ENCODE results near the gene LRRC36. TPM values are rescaled to one million over a fixed set of nuclear protein-coding genes. Genes with fewer than 3 reads are reported as not detected.

LRRC36 gene
- total and polyA plus RNA-seq, 10 donors, result 0.46 to 2.3 (median 0.74) TPM; not detected in 3

GRCh38 chr16:67429053-67429798, 102.6 kb downstream of the LRRC36 start:
- Histone ChIP-seq H3K27me3 (replicated peaks in 1 of 7) (peaks cover 0 to 62% (median 16%) of the 10 kb centered on the region in 7 donors), H3K4me1 (peaks cover 28 to 64% (median 49%) of the 10 kb centered on the region in 6 donors), H3K9me3 (no peaks in the 10 kb centered on the region), H3K4me3 (no peak overlapping the region), H3K36me3 (no peaks in the 10 kb centered on the region), H3K27ac (peak overlapping the region in 1 of 8 donors; percentile 68)
- TF ChIP-seq POLR2A (IDR thresholded peaks at IDR 0.05), result no peak
- no peak for TF ChIP-seq CTCF (IDR thresholded peaks at IDR 0.05 in 8 of 11, conservative IDR thresholded peaks at IDR 0.05 in 3 of 11)
- no peak for TF ChIP-seq POLR2AphosphoS5 (IDR thresholded peaks at IDR 0.05)
- DNase-seq, result no peak
- intact Hi-C loops (cut with DNase I; ENCODE audit: low total_unique reads), result loop anchor here (5.0 kb wide), 1 partner anchor 33 kb away; no protein-coding TSS in a partner anchor
- 75 to 90% (median 82%) methylated on average over 3 of the region's 3 CpGs for WGBS, 5 donors

DNA sequence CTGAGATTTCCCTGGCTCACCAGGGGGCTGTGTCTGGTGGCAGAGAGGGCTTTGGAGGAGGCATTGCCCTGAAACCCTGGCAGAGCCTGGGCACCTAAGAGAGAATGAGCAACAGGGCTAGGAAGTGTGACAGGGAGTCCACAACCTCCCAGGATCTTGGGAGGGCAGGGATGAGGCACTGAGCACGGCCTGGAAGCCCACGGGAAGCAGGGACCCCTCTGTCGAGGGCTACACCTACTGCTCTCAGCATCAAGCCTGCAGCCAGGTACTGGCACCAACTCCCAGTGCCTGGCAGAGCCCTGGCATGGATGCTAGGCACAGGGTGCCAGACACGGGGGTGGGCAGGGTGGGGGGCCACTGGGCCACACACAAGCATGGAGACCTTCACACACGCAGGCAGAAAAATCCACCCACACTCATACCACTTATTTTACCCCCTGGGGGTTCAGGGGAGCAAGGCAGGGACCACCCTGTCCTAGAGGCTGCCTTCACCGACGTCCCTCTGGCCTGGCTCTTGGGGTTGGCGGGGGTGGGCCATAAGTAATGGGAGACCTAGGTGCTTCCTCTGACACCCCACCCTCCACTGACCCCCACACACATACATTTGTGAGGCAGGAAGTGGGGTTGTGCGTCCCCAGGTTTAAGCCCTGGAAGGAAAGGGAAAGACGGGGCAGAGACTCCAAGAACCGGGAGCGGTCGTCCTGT, 103.3 kb downstream of the LRRC36 start:
- WGBS, 5 donors, result 31 to 43% (median 39%) methylated on average over 11 to 13 of the region's 13 CpGs
- Histone ChIP-seq H3K27me3 (replicated peaks in 1 of 7) (peaks cover 0 to 55% (median 16%) of the 10 kb centered on the region in 7 donors), H3K36me3 (no peaks in the 10 kb centered on the region), H3K9me3 (no peaks in the 10 kb centered on the region), H3K27ac (peak overlapping the region in 1 of 8 donors; percentile 68), H3K4me1 (peaks cover 28 to 71% (median 54%) of the 10 kb centered on the region in 6 donors), H3K4me3 (peak overlapping the region; percentile 29 to 78 (median 53))
- TF ChIP-seq CTCF (IDR thresholded peaks at IDR 0.05 in 8 of 11, conservative IDR thresholded peaks at IDR 0.05 in 3 of 11), result no peak
- TF ChIP-seq POLR2A (IDR thresholded peaks at IDR 0.05), result no peak
- no peak for TF ChIP-seq POLR2AphosphoS5 (IDR thresholded peaks at IDR 0.05)
- no peak for DNase-seq
- intact Hi-C loops (cut with DNase I; ENCODE audit: low total_unique reads), result loop anchor here (5.0 kb wide), 1 partner anchor 32 kb away; no protein-coding TSS in a partner anchor

GRCh38 chr16:67430504-67430976, 103.9 kb downstream of the LRRC36 start:
- Histone ChIP-seq H3K4me1 (peaks cover 30 to 77% (median 60%) of the 10 kb centered on the region in 6 donors), H3K27me3 (replicated peaks in 1 of 7) (peaks cover 0 to 51% (median 16%) of the 10 kb centered on the region in 7 donors), H3K36me3 (peaks cover 0 to 2% (median 0%) of the 10 kb centered on the region in 6 donors), H3K9me3 (no peaks in the 10 kb centered on the region), H3K4me3 (peak overlapping the region; percentile 29 to 78 (median 53)), H3K27ac (peak overlapping the region in 6 of 8 donors; percentile 29 to 71 (median 63))
- TF ChIP-seq POLR2A (IDR thresholded peaks at IDR 0.05), result no peak
- no peak for TF ChIP-seq CTCF (IDR thresholded peaks at IDR 0.05 in 8 of 11, conservative IDR thresholded peaks at IDR 0.05 in 3 of 11)
- TF ChIP-seq POLR2AphosphoS5 (IDR thresholded peaks at IDR 0.05), result peak in 1 of 3 donors; percentile 45
- WGBS, 5 donors, result 1 to 4% (median 1%) methylated on average over 9 to 53 of the region's 53 CpGs
- intact Hi-C loops (cut with DNase I; ENCODE audit: low total_unique reads), result no loop called here
- DNase-seq, result no peak
